Thyroid gland (tissue), 4 donors: ENCODE data around the gene ATG14.

ENCODE experiments used
- POLR2A ChIP-seq, 2 donors: fragments of 450-650 bp; IDR thresholded peaks; one replicate each; pipeline ENCODE4 v1.6.1; 2017; ENCODE audit warnings: antibody characterized with exemption in 2 of 2, mild to moderate bottlenecking in 2 of 2, moderate library complexity in 1 of 2
- TF ChIP-seq, protein P1 (sequence below), 6 experiments: fragments of 200-600 bp in 3 of 6; fragments of 450-650 bp in 3 of 6; sonication (generic) in 3 of 6; IDR thresholded peaks; one replicate each; pipeline ENCODE4 v1.5.1; 2016 to 2019; ENCODE audit warnings: antibody characterized with exemption in 6 of 6, mild to moderate bottlenecking in 2 of 6, inconsistent platforms in 1 of 6, moderate library complexity in 1 of 6

DNA sequence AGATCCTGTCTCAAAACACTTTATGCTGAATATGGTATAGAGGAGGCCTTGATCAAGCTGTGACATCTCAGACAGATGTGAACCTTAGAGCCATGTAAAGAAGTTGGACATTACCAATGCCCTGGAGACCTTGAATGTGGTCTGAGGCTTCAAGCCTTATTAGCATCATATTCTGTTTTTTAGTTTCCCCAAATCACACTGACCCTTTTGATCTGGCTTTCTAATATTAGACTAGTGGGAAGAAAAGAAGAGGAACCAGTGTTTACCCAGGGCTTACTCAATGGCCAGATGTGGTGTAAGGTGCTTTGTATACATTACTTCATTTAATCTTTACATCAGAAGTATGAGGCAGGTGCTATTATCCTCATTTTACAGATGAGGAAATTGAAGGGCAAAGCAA lies 39.4 kb upstream of the ATG14 start:
- TF ChIP-seq, protein P1, sequence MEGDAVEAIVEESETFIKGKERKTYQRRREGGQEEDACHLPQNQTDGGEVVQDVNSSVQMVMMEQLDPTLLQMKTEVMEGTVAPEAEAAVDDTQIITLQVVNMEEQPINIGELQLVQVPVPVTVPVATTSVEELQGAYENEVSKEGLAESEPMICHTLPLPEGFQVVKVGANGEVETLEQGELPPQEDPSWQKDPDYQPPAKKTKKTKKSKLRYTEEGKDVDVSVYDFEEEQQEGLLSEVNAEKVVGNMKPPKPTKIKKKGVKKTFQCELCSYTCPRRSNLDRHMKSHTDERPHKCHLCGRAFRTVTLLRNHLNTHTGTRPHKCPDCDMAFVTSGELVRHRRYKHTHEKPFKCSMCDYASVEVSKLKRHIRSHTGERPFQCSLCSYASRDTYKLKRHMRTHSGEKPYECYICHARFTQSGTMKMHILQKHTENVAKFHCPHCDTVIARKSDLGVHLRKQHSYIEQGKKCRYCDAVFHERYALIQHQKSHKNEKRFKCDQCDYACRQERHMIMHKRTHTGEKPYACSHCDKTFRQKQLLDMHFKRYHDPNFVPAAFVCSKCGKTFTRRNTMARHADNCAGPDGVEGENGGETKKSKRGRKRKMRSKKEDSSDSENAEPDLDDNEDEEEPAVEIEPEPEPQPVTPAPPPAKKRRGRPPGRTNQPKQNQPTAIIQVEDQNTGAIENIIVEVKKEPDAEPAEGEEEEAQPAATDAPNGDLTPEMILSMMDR (IDR thresholded peaks at IDR 0.05) = no peak
- TF ChIP-seq POLR2A (IDR thresholded peaks at IDR 0.05) = no peak
